GM21423 (cell line): ENCODE data around the gene SLC22A31.

Experiments
- ATAC-seq: cut with Tn5 transposase; IDR thresholded peaks from one replicate; pipeline ENCODE4 v1.9.1; 2021; ENCODE audit warnings: mild to moderate bottlenecking, moderate library complexity; ENCODE audit not compliant: unreplicated experiment

The SLC22A31 gene

GRCh38 chr16:89152831-89153700, 47.3 kb downstream of the SLC22A31 start:
- no peak for ATAC-seq

- ATAC-seq: no peak
Measured at GRCh38 chr16:89150981-89151380, 49.4 kb downstream of the SLC22A31 start.

DNA sequence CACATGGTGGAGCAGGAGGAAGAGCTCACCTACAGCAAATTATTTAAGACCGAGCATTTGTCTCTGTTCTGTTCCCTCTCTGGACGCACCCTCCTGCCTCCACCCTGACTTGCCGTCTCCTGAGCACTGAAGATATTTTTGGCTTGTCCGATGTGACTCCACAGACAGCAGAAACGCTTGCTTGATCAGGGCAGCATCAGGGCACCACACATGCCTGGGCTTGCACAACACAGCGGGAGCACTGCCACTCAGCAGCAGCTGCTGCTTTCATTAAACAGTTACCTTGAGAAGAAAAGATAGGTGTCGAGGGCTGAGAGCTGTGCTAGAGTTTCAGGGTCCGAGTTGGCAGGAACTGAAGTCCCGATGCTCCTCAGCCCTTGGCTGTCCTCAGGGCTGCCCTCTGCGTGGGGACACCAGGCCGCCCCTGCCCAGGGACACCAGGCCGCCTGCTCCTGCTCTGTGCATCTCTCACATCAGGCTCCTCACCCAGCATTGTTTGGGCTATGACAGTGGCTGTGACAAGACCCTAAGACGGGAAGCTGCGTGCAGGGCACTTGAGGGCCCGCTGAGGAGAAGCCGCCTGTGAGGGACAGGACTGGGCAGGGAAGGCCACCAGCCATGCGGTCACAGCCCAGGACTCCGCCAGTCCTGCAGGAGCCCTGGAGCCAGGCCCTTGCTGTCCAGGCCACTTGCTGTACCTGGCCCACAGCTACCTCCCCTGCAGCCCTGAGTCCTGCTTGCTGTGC, 50.1 kb downstream of the SLC22A31 start:
- ATAC-seq: no peak

DNA sequence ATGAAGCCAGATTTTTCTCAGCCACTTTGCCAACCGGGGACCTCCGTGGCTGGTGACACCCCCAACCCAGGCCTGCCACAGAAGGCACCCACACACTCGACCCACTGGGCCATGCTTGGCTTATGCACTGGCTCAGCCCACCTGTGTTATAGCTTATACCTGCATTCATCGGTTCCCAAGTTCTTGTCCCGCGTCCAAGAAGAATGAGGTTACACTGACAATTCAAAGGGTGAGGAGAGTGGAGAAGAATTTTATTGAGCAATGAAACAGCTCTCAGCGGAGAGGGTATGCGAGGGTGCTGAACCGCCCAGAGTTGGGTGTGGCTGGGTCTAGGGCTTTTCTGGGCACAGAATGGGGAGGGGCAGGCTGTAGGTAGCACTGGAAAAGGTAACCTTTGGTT, 51.0 kb downstream of the SLC22A31 start:
- ATAC-seq: no peak

GRCh38 chr16:89147085-89147817, 53.1 kb downstream of the SLC22A31 start:
- no peak for ATAC-seq

DNA sequence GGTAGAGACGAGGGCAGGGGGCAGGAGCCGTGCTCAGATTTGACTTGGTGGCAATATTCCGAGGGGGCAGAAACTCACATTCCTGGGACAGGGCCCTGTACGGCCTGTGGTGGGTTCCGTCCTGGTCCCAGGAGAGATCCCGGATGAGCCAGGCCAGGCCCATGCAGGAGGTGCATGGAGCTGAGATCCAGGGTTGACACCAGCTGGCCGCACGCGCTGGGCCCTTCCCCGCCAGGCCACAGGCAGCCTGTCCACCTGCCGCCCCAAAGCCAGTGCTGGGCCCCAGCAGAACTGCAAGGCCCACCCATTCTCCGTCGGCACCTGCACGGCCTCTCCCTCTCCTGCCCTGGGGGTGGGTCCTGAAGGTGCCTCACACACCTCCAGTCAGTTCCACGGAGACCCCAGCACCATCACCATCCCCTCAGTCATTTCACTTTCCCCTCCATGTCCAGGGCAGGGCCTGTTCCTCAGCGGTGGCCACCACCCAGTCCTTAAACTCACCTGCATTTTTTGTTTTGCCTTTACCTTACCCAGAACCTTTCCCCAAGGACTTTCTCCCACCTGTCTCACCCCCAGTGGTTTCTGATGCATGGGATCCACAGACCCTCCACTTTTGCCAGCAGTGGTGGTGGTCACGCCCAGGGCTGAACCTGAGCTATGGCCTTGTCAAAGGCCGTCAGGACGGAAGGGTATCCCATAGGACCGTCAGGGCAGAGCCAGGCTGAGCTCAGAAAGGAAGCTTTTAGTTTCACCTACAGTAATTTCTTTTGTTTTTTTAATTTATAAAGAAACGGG, 53.9 kb downstream of the SLC22A31 start:
- ATAC-seq: no peak
